HG03432 (cell line): ENCODE measurements around the gene CHRND.
A peak's percentile ranks its signal among the peaks of the same experiment; 100 is the strongest.

Experiments used
- ATAC-seq: cut with Tn5 transposase; IDR thresholded peaks from one replicate; pipeline ENCODE4 v1.9.1; 2021; ENCODE audit warnings: mild to moderate bottlenecking, moderate library complexity; ENCODE audit not compliant: unreplicated experiment

The CHRND gene

GRCh38 chr2:232541195-232541960 lies 15.4 kb downstream of the CHRND start:
- no peak for ATAC-seq

GRCh38 chr2:232541961-232542714 lies 16.2 kb downstream of the CHRND start:
- ATAC-seq, result no peak

- no peak for ATAC-seq
Measured at GRCh38 chr2:232542715-232543467, 16.9 kb downstream of the CHRND start.

GRCh38 chr2:232543491-232543890 lies 17.5 kb downstream of the CHRND start:
- ATAC-seq, result no peak

- no peak for ATAC-seq
Measured at GRCh38 chr2:232543928-232544631, 18.1 kb downstream of the CHRND start.

- no peak for ATAC-seq
Measured at GRCh38 chr2:232544674-232545073, 18.7 kb downstream of the CHRND start.

GRCh38 chr2:232545511-232546375 lies 19.8 kb downstream of the CHRND start:
- no peak for ATAC-seq

- ATAC-seq, result no peak
Measured at GRCh38 chr2:232547991-232548390, 22.0 kb downstream of the CHRND start.

- no peak for ATAC-seq
Measured at GRCh38 chr2:232549655-232550353, 23.8 kb downstream of the CHRND start.

GRCh38 chr2:232550354-232551249 lies 24.6 kb downstream of the CHRND start, which contains the start of the genes EIF4E2 and TIGD1:
Gene EIF4E2, plus strand, starts transcription at chr2:232550689. Its CDS starts 36 bp downstream, at chr2:232550725.
Gene TIGD1, minus strand, starts transcription at chr2:232550557. Its CDS starts 675 bp downstream, at chr2:232549882.
- peak; percentile 95 for ATAC-seq

- no peak for ATAC-seq
Measured at GRCh38 chr2:232551250-232551638, 25.3 kb downstream of the CHRND start.

- ATAC-seq, result no peak
Measured at GRCh38 chr2:232551776-232552175, 25.8 kb downstream of the CHRND start.

GRCh38 chr2:232556426-232556825 lies 30.5 kb downstream of the CHRND start:
- no peak for ATAC-seq

- no peak for ATAC-seq
Measured at GRCh38 chr2:232562515-232563151, 36.7 kb downstream of the CHRND start.

- ATAC-seq, result no peak
Measured at GRCh38 chr2:232563580-232563979, 37.6 kb downstream of the CHRND start.

GRCh38 chr2:232567721-232568120 lies 41.8 kb downstream of the CHRND start:
- no peak for ATAC-seq

- no peak for ATAC-seq
Measured at GRCh38 chr2:232568161-232568560, 42.2 kb downstream of the CHRND start.

- no peak for ATAC-seq
Measured at GRCh38 chr2:232569541-232569940, 43.6 kb downstream of the CHRND start.
